Urinary bladder (tissue), 4 donors: Measurements from ENCODE around the gene POLR2M. TPM values are rescaled to one million over a fixed set of nuclear protein-coding genes. Genes with fewer than 3 reads are reported as not detected.
A peak's percentile ranks its signal among the peaks of the same experiment; 100 is the strongest.

Source experiments
- DNase-seq: peaks from one replicate; pipeline ENCODE4 v3.0.0-alpha.2; 2015; ENCODE audit errors: extremely low spot score
- H3K27ac ChIP-seq: one replicate; pipeline ENCODE4 v1.5.1; 2013; ENCODE audit warnings: low read depth, mild to moderate bottlenecking, moderate library complexity
- H3K36me3 ChIP-seq: one replicate; pipeline ENCODE4 v1.6.1; 2013; ENCODE audit warnings: mild to moderate bottlenecking, moderate library complexity; ENCODE audit not compliant: insufficient read depth
- H3K4me1 ChIP-seq: one replicate; pipeline ENCODE4 v1.6.1; 2013; ENCODE audit warnings: mild to moderate bottlenecking, moderate library complexity; ENCODE audit not compliant: insufficient read depth
- H3K4me3 ChIP-seq: one replicate; pipeline ENCODE4 v1.5.1; 2013; ENCODE audit warnings: low read depth, low read length
- WGBS: extraction: QIAGEN DNeasy Blood & Tissue Kit; methylation state at CpG from one replicate; pipeline ENCODE4 v1.1.7; 2013; 5-methylcytosine and 5-hydroxymethylcytosine counted together
- polyA plus RNA-seq: library from polyadenylated mRNA; stranded (reverse); fragments of 200-250 nt; gene quantifications from one replicate; pipeline ENCODE4 v1.2.3, GENCODE V29; 2013
- total RNA-seq: library from RNA; depleted of rRNA; stranded (reverse); fragments of >200 nt; gene quantifications from one replicate; pipeline ENCODE4 v1.2.3, GENCODE V29; 2014
- donor health status: healthy with polysubstance abuse.
- donor health status: healthy.

POLR2M gene
- total and polyA plus RNA-seq, 2 donors, result 195 to 320 TPM

GRCh38 chr15:57703387-57703786, 3.1 kb upstream of the POLR2M start:
- H3K36me3 ChIP-seq, result no peaks in the 10 kb centered on the region
- H3K27ac ChIP-seq, result no peak overlapping the region
- no peak for DNase-seq
- H3K4me3 ChIP-seq, result no peak overlapping the region
- H3K4me1 ChIP-seq, result no peaks in the 10 kb centered on the region
- WGBS, result 11% methylated on average over 2 of the region's 2 CpGs

- Histone ChIP-seq H3K27ac (no peak overlapping the region), H3K4me1 (no peaks in the 10 kb centered on the region), H3K36me3 (no peaks in the 10 kb centered on the region), H3K4me3 (no peak overlapping the region)
- 83% methylated on average over 3 of the region's 3 CpGs for WGBS
- DNase-seq, result no peak
These were observed 2.1 kb upstream of the POLR2M start for GRCh38 chr15:57704441-57704840.

GRCh38 chr15:57705746-57706404, 639 bp upstream of the POLR2M start:
- H3K4me3 ChIP-seq, result peak overlapping the region; percentile 75
- H3K27ac ChIP-seq, result peak overlapping the region; percentile 76
- H3K36me3 ChIP-seq, result no peaks in the 10 kb centered on the region
- no peaks in the 10 kb centered on the region for H3K4me1 ChIP-seq
- 76% methylated on average over 12 of the region's 12 CpGs for WGBS
- DNase-seq, result no peak

DNA sequence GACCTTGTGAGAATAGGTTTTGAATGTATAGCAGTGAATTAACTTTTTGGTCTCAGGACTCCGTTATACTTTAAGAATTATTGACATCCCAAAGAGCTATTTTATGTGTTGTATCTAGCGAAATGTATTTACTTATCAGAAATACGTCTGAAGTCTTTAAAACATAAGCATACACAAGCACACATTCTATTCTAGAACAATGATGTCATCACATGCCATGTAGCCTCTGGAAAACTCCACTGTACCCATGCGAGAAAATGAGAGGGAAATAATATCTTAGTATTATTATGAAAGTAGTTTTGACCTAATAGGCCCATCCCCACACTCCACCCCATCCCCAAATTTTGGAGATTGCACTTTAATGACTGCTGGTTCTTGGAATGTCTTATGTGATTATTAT, 1.5 kb downstream of the POLR2M start:
- Histone ChIP-seq H3K4me3 (peak overlapping the region; percentile 75), H3K27ac (no peak overlapping the region), H3K36me3 (no peaks in the 10 kb centered on the region), H3K4me1 (no peaks in the 10 kb centered on the region)
- DNase-seq, result no peak
- 37% methylated on average over 4 of the region's 4 CpGs for WGBS

DNA sequence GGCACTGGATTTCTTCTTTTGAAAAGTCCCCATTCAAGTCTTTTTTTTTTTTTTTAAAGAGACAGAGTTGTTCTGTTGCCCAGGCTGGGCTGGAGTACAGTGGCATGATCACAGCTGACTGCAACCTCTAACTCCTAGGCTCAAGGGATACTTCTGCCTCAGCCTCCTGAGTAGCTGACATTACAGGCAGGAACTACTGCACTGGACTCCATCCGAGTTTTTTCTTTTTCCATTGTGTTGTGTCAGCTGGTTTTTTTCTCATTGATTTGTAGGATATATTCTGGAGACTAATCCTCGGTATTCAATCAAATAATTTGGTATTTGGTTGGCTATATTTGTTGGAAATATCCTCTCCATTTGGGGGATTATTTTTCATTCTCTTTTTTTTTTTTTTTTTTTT, 11.8 kb downstream of the POLR2M start:
- Histone ChIP-seq H3K4me1 (peaks cover 1% of the 10 kb centered on the region), H3K36me3 (peaks cover 4% of the 10 kb centered on the region), H3K4me3 (no peak overlapping the region), H3K27ac (no peak overlapping the region)
- WGBS, result 81% methylated on average over 2 of the region's 2 CpGs
- no peak for DNase-seq

GRCh38 chr15:57720867-57721266, 14.4 kb downstream of the POLR2M start:
- H3K4me1 ChIP-seq, result peaks cover 1% of the 10 kb centered on the region
- peak; percentile 51 for DNase-seq
- H3K36me3 ChIP-seq, result no peaks in the 10 kb centered on the region
- H3K27ac ChIP-seq, result no peak overlapping the region
- WGBS, result 27% methylated on average over 3 of the region's 3 CpGs
- no peak overlapping the region for H3K4me3 ChIP-seq

DNA sequence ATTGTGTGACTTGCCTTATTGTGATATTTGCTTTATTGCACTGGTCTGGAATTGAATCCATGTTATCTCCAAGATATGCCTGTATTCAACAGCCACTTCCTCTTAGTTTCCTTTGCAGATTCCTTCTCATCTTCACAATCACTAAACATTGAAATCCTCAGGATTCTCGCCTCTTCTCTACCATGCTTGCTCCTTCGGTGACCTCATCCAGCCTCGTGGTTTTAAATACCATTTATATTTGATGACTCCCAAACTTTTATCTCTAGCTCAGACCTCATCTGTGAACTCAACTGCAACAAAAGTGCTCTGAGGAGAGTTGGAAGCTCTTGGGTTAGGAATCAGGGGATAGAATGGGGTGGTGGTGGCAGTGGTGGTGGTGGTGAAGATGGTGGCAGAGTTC, 19.9 kb downstream of the POLR2M start:
- H3K4me1 ChIP-seq, result no peaks in the 10 kb centered on the region
- 48% methylated on average over 3 of the region's 3 CpGs for WGBS
- H3K4me3 ChIP-seq, result no peak overlapping the region
- H3K27ac ChIP-seq, result no peak overlapping the region
- H3K36me3 ChIP-seq, result no peaks in the 10 kb centered on the region
- DNase-seq, result no peak

DNA sequence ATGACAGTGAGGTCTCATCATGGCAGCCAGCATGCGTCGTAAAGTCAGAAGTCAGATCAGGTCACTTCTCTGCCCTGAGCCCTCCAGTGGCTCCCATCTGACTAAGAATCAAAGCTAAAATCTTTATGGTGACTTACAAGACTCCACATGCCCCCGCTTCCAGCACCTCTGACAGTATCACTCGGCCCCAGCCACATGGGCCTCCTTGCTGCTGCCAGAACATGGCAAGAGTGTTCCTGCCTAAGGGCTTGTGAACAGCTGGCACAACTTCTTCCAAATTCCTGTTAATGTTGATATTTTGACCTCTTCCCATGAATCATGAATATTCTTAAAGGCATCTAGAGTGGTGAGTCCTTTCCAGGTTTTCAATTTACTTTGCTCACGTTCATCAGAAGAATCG, 20.5 kb downstream of the POLR2M start:
- Histone ChIP-seq H3K27ac (no peak overlapping the region), H3K4me1 (no peaks in the 10 kb centered on the region), H3K4me3 (no peak overlapping the region), H3K36me3 (no peaks in the 10 kb centered on the region)
- WGBS, result 86% methylated on average over 6 of the region's 6 CpGs
- no peak for DNase-seq

DNA sequence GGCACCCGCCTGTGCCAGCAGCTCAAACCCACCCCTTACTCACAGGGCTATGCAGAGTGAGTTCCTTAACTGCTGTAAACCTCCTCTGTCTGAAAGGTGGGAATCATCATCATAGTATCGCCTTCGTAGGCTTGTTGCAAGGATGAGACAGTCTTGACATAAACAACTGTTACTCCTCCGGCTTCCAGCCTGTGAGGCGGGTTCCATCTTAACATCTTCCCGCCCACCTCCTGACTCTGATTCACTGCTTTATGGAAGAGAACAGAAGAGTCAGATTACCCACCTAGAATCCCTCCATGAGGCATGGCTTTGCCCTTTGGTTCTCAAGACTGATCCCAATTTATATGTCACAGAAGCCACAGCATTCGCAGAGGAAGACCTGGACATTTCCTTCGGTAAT, 21.9 kb downstream of the POLR2M start:
- Histone ChIP-seq H3K36me3 (no peaks in the 10 kb centered on the region), H3K27ac (no peak overlapping the region)
- WGBS, result 92% methylated on average over 8 of the region's 8 CpGs

DNA sequence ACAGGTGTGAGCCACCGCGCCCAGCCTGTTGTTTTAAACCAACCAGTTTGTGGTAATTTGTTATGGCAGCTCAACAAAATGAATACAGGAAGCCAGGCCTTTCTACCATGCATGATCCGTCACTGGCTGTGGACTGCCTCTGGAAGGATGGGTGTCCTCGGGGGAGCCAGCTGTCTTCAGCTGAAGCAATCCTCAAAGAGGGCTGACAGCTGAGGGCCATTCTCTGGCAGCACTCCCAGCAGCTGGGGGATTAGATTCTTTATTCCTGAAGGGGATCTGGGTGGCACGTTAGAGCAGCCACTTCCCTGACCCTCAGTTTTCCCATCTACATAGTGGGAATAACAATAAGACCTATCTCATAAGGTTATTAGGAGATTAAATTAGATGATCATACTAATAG, 24.4 kb downstream of the POLR2M start:
- no peak for DNase-seq
- H3K36me3 ChIP-seq, result no peaks in the 10 kb centered on the region
- no peak overlapping the region for H3K4me3 ChIP-seq
- 86% methylated on average over 5 of the region's 5 CpGs for WGBS
- H3K27ac ChIP-seq, result no peak overlapping the region
- no peaks in the 10 kb centered on the region for H3K4me1 ChIP-seq

More for the DNA sequence above, 21.9 kb downstream of the POLR2M start:
- Histone ChIP-seq H3K4me1 (no peaks in the 10 kb centered on the region), H3K4me3 (no peak overlapping the region)
- DNase-seq, result no peak

GRCh38 chr15:57731530-57732103, 25.1 kb downstream of the POLR2M start:
- Histone ChIP-seq H3K36me3 (no peaks in the 10 kb centered on the region), H3K4me1 (no peaks in the 10 kb centered on the region), H3K27ac (no peak overlapping the region), H3K4me3 (no peak overlapping the region)
- 63% methylated on average over 6 of the region's 6 CpGs for WGBS
- DNase-seq, result no peak

- 51% methylated on average over 12 of the region's 12 CpGs for WGBS
These were observed 26.2 kb downstream of the POLR2M start for GRCh38 chr15:57732526-57733331.

GRCh38 chr15:57734860-57735259, 28.3 kb downstream of the POLR2M start:
- DNase-seq, result peak; percentile 58
- Histone ChIP-seq H3K4me1 (no peaks in the 10 kb centered on the region), H3K4me3 (no peak overlapping the region), H3K36me3 (no peaks in the 10 kb centered on the region), H3K27ac (no peak overlapping the region)
- 32% methylated on average over 2 of the region's 2 CpGs for WGBS

More at GRCh38 chr15:57732526-57733331, 26.2 kb downstream of the POLR2M start:
- no peak for DNase-seq
- no peaks in the 10 kb centered on the region for H3K4me1 ChIP-seq
- H3K36me3 ChIP-seq, result no peaks in the 10 kb centered on the region
- H3K4me3 ChIP-seq, result no peak overlapping the region
- no peak overlapping the region for H3K27ac ChIP-seq

GRCh38 chr15:57735431-57735830, 28.9 kb downstream of the POLR2M start:
- Histone ChIP-seq H3K4me3 (no peak overlapping the region), H3K36me3 (no peaks in the 10 kb centered on the region), H3K4me1 (no peaks in the 10 kb centered on the region), H3K27ac (no peak overlapping the region)
- WGBS, result 40% methylated on average over 8 of the region's 8 CpGs
- peak; percentile 62 for DNase-seq
